Measurements from ENCODE around the gene TSPAN9.

The TSPAN9 gene

DNA sequence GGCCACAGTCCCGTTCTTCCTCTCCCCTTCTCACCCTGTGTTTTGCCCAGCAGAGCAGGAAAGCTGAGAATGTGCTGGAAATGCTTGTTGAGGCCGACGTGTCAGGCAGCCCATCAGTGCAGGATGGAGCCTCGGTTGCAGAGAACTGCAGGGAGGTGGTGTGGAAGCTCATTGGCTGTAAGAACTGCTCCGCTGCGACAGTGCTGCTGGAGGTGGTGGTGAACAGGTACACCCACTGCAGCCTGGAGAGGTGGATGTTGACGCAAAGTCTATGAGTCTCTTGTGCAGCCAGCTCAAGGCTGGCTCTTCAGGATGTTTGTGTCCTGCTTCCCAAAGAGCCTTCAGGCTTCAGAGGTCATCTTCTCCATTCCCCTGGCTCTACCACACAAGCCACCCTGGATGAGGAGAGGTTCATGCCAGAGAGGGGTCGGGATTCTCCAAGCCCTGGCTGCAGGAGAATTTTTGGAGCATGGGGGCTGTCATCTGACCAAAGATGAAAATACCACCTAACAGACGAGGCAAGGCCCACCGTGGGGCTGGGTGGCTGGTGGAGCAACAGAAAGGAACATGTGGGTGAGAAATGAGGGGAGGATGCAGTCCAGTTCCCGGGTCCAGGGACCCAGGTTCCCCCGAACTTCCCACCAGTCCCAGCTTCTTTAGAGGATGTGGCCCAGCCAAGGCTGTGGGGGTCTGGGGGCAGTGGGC lies 239.7 kb downstream of the TSPAN9 start:
- DNase-seq (ENCODE audit: low read depth), result no peak

DNA sequence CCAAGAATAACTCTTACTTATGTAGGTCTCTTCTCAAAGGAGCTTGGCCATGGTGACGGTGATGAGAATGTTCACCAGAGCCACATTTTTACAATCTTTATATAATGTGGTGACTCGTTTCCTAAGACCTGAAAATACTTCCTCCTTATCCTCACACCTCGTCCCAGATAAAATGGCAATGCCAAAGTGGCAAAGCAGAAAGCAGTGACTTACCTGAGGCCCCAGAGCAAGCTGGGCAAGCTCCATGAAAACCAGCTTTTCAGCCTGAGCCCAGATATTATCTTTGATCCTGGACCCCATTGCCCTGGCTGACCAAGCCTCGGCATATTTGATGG lies 240.3 kb downstream of the TSPAN9 start:
- DNase-seq (ENCODE audit: low read depth), result no peak

DNA sequence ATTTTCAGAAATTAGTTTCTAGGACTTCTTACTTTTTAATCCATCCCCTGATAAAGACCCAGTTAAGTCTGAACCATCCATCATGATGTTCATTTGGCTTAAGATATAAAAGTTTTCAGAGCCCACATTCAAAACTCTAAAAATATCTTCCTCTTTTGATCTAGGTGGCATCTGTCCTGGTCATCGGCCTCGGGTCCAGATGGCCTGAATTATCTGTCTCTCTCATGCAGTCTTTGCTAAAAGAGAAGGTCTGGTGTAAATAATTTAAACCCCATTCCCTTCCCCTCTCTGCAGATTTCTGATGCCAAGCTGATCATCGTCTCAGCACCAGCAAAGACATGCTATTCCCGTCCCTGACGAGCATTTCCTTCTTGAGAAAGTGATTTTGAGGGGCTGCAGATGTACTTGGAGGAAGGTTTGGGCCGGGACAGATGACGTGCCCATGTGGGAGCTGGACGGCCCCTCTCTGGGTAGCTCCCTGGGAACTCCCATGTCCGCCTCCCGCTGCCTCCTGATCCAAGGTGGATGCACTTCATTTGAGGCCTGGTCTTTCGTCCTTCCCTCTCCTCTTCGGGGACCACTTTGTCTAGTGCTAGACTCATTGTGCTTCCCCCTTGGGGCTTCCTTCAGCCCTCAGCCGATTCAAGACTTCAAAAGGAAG lies 240.8 kb downstream of the TSPAN9 start:
- DNase-seq (ENCODE audit: low read depth), result no peak

DNA sequence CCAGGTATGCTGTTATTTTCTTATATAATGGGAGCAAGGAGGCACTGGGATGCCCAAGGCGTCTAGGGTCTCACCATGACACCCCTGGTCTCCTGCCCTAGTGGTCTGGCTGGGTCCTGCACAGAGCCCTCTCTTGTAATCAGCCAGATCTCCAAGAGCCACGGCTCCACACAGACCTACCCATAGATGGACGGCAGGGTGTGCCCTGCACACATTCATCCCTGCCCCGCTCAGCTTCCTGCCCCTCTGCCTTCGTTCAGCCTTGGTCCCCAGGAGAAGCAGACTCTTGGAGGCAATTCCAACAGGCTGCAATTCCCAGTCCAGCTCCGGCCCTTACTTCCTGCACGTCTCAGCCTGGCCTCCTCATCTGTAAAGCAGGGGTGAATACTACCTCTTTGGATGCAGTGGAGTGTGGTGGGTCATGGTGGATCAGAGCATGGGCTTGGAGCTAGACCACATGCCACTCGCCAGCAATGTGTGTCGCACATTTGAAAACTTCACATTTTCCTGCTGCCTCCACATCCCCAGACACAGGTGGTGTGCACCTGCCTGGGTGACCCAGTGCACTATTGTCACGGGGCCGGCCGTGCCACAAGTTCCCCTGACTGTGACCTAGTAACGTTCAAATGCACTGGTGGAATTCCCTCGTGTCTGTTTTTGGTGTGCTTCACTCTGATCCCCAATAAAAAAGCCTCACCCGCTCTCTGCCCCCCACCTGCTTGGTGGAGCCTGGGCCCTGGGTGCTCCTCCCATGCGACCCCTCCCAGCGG lies 242.7 kb downstream of the TSPAN9 start:
- no peak for DNase-seq (ENCODE audit: low read depth)

DNA sequence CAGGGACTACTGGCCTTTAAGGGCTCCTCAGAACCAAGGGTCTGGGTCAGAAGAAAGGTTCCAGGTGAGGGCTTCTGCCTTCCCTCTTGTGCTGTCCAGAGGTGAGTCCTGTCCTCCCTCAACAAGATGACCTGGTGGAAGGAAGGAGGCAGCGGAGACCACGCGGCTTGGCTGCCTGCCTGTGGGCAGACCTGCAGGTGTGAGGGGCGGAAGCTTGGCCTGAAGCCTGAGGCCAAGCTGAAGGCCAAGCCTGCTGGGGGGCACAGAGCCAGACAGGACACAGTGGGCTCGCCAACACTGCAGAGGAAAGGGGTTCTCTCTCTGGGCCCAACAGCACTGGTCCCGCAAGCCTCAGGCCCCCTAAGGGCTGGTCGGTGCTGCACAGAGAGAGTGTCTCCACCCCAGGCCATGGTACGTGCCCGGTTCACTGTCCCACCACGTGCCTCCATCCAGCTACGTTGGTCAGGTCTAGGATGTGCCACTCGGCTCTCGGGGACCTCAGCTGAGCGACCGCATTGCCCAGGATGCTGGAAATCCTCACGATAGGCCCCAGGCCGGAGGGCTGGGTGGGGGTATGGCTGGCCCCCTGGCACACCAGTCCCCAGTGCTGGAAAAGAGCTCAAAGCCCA lies 243.8 kb downstream of the TSPAN9 start:
- no peak for DNase-seq (ENCODE audit: low read depth)

DNA sequence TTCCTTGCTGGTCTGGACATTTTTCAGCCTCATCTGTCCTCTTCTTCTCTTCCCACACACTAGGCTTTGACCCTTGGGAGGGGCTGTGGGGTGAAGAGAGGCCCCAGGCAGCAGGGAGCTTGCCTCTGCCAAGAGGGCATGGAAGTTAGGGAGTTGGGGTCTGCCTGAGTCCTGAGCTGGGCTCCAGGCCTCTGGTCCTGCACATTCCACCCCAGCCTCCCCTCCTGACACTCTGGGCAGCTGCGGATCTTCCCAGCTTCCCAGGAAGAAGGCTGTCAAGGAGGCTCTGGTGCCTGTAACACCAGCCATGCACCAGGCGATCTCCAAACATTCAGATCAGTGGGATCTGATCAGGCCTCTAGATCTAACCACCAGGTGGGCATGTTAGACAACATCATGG lies 244.7 kb downstream of the TSPAN9 start:
- DNase-seq (ENCODE audit: low read depth), result no peak

DNA sequence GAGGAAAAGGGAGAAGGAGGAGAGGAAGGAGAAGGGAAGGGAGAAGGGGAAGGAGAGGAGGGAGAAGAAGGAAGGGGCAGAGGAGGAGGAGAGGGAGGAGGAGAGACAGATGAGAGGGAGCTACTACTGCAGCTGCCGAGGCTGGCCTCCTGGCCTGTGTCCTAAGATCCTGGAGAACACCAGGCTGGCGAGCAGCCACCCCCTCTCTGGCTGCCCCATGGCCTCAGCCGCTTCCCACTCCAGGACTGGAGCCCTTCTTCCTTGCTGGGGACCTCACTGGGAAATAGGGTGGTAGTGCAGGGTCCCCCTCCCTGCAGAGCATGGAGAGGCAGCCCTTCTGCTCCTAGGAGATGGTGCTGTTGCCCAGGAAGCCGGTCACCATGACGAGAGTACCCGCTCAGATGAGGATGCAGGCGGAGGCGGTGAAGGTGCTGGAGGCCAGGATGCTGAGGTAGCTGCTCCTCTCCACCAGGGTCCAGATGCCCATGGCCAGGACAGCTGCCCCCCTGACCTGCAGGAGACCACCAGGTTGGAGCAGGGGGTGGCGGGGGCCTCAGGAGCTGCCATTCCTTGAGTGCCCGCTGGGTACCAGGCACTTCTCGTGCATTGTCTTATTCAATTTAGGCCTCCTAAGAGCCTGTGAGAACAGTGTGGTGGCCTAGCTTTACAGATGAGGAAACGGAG lies 246.0 kb downstream of the TSPAN9 start:
- DNase-seq (ENCODE audit: low read depth), result no peak

DNA sequence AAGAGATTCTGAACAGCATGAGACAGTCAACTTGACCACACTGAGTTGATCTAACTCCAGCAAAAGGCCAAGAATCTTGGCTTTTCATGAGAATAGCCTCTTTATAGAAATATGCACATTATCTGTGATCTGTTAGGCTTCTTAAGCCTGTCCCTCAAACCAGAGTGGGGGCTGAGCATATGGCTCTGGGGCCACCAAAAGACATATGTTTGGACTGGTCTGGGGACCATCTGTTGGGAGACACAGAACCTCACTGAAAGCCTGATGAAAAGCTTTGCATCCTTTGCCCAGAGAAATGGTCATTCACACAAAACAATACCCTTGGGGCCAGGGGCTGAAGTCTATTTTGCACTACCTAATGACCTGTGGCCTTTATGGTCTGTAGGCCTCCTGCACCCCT lies 248.6 kb downstream of the TSPAN9 start:
- no peak for DNase-seq (ENCODE audit: low read depth)

DNA sequence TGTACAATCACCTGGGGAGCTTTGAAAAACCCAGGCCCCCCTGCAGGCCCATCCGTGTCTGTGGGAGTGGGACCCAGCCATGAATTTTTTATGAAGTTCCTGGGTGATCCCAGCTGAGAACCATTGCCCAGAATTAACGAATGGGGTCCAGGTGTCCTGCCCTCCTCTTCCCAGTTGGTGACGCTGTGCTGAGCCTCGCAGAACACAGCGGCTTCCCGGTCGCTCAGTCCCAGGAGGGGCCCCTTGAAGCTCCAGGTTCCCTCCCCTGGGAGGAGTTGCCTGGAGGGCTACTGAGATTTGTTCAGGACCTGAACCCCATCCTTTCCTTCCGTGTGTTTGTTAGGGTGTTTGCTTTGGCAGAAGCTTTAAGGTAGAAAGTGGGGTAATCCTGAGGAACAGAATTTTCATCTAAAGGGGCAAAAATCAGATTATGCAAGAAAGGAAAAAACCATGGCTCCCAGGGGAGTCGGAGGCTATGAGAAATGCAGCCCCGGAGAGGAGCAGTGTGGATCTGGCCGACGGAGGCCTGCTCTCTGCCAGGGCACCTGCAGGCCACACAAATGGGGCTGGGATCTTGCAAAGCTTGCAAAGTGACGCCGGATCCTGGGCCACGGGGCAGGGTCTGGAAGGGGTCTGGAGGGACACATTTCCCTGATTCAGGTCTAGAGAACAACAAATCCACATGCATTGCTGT lies 249.1 kb downstream of the TSPAN9 start:
- DNase-seq (ENCODE audit: low read depth), result no peak

DNA sequence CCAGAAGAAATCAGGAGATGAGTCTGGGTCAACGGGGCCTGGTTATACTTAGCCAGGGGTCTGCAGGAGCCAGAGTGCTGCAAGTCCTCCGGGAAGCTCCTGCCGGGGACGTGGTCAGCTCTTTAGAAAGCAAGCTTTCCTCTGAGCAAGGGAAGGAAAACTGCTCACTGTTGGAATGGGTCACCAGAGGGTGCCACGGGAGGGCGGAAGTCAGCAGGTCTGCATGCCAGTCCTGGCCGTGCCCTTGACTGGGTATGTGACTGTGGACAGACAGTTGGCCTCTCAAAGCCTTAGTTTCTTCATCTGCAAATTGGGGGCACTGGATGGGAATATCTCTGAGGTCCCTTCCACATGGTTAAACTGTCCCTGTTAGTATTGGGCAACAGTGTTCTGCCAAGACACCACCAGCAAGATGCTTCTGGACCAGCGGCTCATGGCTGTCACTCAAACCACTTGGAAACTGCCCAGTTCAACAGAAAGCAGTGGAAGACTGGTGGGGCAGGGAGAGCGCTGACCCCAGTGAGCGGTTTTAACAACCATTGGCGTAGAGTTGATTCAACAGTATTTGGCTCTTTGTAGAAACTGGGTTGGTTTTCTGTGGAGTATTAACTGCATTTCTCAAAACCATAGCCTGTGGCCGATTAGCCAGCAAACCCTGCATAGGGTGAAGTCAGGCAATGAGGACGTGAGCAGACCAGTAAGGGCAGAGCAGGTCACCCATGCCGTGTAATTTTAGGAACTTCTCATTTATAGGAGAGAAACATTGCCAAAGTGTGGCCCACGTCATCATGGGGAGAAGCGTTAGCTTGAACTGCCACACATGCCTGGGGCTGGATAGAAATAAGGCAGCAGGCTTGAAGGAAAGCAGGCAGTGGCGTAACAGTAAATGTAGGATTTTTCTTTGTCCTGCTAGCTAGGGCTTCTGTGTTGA lies 249.9 kb downstream of the TSPAN9 start:
- no peak for DNase-seq (ENCODE audit: low read depth)

DNA sequence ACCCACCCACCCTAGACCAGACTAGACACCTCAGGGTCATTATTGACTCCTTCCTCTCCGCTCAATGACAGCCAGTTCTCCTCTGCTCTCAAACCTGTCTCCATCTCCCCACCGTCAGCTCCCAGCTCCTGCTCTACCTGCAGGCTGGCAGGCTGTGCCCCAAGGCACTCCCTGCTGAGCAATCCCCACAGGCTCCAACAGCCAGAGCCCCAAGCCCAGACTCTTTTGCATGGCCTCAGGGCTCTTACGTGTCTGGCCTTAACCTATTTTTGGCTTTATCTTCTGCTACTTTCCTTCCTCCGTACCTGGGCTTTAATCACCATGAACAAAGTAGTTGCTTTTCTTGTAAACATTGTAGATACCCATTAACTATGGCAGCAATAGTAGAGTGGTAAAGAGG lies 250.9 kb downstream of the TSPAN9 start:
- DNase-seq (ENCODE audit: low read depth), result no peak

DNA sequence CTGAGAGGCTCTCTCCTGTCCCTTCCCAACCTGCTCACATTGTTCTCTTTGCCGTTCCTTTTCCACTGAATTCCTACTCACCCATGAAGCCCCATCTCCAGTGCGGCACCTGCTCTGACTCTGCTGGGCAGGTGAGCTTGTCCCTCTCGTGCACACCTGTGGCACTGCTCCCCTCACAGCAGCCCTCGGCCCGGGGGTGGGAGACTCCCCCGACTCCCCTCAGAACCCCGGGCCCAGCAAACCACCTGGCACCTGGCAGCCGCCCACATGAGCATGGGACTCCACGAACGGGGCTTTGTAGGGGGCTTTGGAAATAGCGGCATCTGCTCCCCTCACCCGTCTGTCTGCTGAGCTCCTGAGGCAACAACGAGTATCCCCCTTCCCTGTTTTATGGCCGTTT lies 251.4 kb downstream of the TSPAN9 start:
- DNase-seq (ENCODE audit: low read depth), result no peak

DNA sequence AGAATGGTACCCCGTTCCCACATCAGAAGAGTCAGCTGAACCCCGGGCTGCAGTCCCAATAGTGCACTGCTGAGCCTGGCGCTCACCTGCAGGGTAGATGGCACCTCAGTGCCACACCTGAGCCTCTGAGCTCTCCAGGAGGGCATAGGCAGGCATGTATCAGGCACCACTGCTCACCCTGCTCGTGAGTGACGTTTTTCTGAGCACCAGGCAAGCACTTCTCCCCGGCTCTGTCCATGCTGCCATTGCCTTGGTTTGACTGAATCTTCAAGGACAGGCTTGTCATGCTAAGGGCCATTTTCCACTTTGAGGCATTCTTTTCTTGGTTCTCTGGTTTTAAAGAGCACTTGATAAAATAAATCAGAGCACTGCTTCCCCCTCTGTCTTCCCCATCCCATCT lies 252.2 kb downstream of the TSPAN9 start:
- no peak for DNase-seq (ENCODE audit: low read depth)

DNA sequence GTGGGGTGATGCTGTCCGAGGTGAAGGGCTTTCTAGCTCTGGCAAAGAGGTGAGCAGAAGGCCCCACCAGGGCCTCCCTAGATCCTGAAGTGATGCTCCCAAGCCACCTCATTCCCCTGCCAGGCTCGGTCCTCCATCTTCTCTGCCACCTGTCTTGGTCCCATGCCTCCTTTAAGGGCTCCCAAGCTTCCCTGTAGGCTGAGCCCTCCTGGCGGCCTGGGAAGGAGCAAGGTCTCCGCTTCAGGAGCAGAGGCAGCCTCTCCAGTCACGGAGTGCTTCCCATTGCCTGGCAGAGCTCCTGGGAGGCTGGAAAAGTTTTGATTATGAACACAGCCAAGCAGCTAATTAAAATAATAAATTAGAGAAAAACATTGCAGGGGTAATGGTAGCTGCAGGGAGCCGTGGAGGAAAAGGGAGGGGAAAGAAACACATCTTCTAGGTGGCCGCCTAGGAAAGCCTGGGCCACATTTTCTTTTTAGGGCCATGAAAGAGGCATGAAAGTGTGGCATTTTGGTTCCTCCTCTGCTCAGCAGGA lies 253.9 kb downstream of the TSPAN9 start:
- DNase-seq (ENCODE audit: low read depth), result no peak

DNA sequence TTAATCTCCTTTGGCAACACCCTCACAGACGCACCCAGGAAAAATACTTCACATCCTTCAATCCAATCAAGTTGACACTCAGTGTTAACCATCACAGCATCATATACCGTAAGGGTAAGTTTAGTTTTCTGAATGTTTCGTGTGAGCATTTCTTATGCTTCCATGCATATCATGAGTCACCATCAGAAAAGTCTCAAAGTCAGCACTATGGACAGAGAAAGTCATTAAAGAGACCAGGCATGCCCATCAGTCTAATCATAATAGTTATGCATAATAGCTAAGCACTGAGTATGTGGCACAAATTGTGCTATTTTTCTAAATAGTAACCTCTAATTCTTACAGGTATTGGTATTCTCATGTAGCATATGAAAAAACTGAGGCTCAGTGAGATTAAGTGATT lies 255.0 kb downstream of the TSPAN9 start:
- DNase-seq (ENCODE audit: low read depth), result no peak

DNA sequence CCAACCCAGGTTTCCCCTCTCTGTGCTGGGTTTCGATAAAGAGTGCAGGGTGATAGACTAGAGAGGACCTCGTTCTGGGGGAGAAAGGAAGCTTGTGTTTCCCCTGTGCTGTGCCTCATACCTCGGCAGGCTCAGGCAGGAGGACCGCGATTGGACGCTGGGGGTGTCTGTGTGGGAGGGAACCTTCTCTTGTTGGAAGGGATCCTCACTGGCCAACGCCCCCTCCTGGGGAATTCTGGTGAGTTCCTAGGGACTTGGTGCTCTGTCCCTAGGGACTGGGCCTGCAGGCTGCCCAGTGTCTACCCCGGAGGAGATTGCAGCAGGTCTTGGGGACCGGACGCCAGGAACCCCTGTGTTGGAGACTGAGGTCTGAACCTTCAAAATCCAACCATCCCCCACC lies 256.4 kb downstream of the TSPAN9 start:
- DNase-seq (ENCODE audit: low read depth), result no peak

DNA sequence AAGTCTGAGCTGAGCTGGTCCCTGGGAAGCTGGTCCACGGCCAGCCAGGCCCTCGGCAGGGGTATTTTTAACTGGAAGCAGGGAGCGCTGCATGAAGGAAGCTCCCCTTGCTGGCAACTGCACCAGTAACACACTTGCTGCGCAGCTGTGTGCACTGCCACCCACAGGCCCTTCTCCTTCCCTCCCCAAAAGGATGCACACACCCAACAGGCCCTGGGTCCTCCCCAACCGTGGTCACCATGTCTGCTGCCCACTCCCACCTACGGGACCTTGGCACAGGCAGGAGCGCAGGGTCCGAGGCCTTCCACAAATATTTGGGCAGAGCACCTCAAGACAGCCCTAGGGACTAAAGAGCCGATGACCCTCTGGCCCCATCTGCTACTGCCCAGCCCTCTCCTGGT lies 256.8 kb downstream of the TSPAN9 start:
- no peak for DNase-seq (ENCODE audit: low read depth)

DNA sequence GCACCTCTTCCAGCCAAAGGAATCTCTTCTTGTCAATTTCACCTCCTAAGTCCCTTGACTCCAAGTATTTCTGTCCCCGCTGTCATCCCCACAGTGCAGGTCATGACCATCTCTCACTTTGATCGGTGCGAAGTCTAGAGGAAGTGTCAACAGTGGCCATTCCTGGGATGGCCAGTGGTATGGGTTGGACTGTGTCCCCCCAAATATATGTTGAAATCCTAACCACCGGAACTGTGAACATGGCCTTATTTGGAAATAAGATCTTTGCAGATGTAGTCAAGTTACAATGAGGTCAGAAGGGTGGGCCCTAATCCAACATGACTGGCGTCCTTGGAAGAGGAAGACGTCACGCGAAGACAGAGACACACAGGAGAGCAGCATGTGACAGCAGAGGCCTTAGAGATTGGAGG lies 257.9 kb downstream of the TSPAN9 start:
- DNase-seq (ENCODE audit: low read depth), result no peak

All from non-pigmented ciliary epithelial cell (primary cell).